ENCODE measurements around the gene SMKR1. TPM values are rescaled to one million over a fixed set of nuclear protein-coding genes. Genes with fewer than 3 reads are reported as not detected.

SMKR1 gene
- total RNA-seq, 1 experiment from 2014 or later: 7.4 TPM

DNA sequence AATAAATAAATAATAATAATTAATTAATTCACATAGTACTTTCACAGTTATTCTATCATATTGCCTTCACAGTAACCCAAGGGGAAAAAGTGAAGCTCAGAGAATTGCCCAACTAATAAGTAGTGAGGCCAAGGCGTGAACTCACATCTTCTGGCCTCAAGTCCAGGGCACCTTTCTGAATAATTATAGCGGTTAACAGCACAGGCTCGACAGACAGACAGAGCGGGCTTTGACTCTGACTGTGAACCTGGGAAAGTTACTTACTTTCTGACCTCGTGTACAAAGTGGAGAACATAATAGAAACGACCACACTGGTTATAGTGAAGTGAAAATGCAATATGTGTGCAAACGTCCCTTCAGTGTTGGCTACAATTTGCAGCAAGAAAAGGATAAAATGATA is 5.7 kb upstream of the SMKR1 start:
- ATAC-seq (no peak), DNase-seq (no peak)
- H3K36me3 ChIP-seq (ENCODE audit: low read depth, low read length): no peaks in the 10 kb centered on the region
- H3K4me1 ChIP-seq (ENCODE audit: insufficient read depth, low read length): peaks cover 12% of the 10 kb centered on the region
- TF ChIP-seq, protein P1, sequence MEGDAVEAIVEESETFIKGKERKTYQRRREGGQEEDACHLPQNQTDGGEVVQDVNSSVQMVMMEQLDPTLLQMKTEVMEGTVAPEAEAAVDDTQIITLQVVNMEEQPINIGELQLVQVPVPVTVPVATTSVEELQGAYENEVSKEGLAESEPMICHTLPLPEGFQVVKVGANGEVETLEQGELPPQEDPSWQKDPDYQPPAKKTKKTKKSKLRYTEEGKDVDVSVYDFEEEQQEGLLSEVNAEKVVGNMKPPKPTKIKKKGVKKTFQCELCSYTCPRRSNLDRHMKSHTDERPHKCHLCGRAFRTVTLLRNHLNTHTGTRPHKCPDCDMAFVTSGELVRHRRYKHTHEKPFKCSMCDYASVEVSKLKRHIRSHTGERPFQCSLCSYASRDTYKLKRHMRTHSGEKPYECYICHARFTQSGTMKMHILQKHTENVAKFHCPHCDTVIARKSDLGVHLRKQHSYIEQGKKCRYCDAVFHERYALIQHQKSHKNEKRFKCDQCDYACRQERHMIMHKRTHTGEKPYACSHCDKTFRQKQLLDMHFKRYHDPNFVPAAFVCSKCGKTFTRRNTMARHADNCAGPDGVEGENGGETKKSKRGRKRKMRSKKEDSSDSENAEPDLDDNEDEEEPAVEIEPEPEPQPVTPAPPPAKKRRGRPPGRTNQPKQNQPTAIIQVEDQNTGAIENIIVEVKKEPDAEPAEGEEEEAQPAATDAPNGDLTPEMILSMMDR (conservative IDR thresholded peaks at IDR 0.05; ENCODE audit: low read depth, low read length): no peak
- BruUV-seq (replicated peaks): no TSS peak
- no peaks in the 10 kb centered on the region for H3K9me2 ChIP-seq (replicated peaks; ENCODE audit: low read length)
- H3K4me2 ChIP-seq (ENCODE audit: low read length): no peak overlapping the region
- H4K20me1 ChIP-seq (ENCODE audit: low read length): no peaks in the 10 kb centered on the region
- no peaks in the 10 kb centered on the region for H3K79me2 ChIP-seq (ENCODE audit: low read length)
- no peaks in the 10 kb centered on the region for H3K27me3 ChIP-seq (ENCODE audit: low read length)
- CTCF ChIA-PET: no interaction called here
- no peak overlapping the region for H3K9ac ChIP-seq (ENCODE audit: low read length)
- POLR2A ChIA-PET (ENCODE audit: unreplicated experiment): no interaction called here
- no peaks in the 10 kb centered on the region for H3F3A ChIP-seq (ENCODE audit: low read length, unreplicated experiment)
- H3K4me3 ChIP-seq (ENCODE audit: low read length): no peak overlapping the region
- intact Hi-C loops (cut with micrococcal nuclease): no loop called here
- H2AFZ ChIP-seq (ENCODE audit: low read length): no peak overlapping the region
- no peak overlapping the region for H3K27ac ChIP-seq (ENCODE audit: low read length)
- no peaks in the 10 kb centered on the region for H3K9me3 ChIP-seq (ENCODE audit: low read length)

GRCh38 chr7:129497156-129497555 is 5.2 kb upstream of the SMKR1 start:
- Histone ChIP-seq H3K27ac (ENCODE audit: low read length) (no peak overlapping the region), H3K4me3 (ENCODE audit: low read length) (no peak overlapping the region), H3K9me3 (ENCODE audit: low read length) (no peaks in the 10 kb centered on the region), H3K9me2 (replicated peaks; ENCODE audit: low read length) (no peaks in the 10 kb centered on the region), H3K4me2 (ENCODE audit: low read length) (no peak overlapping the region), H3K79me2 (ENCODE audit: low read length) (no peaks in the 10 kb centered on the region), H2AFZ (ENCODE audit: low read length) (no peak overlapping the region), H3K9ac (ENCODE audit: low read length) (no peak overlapping the region), H3F3A (ENCODE audit: low read length, unreplicated experiment) (no peaks in the 10 kb centered on the region), H3K36me3 (ENCODE audit: low read depth, low read length) (no peaks in the 10 kb centered on the region), H4K20me1 (ENCODE audit: low read length) (no peaks in the 10 kb centered on the region), H3K4me1 (ENCODE audit: insufficient read depth, low read length) (peaks cover 15% of the 10 kb centered on the region), H3K27me3 (ENCODE audit: low read length) (no peaks in the 10 kb centered on the region)
- CTCF ChIA-PET: no interaction called here
- ATAC-seq: no peak
- POLR2A ChIA-PET (ENCODE audit: unreplicated experiment): no interaction called here
- intact Hi-C loops (cut with micrococcal nuclease): no loop called here
- no peak for DNase-seq
- no TSS peak for BruUV-seq (replicated peaks)
- TF ChIP-seq, protein P1 (conservative IDR thresholded peaks at IDR 0.05; ENCODE audit: low read depth, low read length): no peak
- no peak for TF ChIP-seq EZH2 (IDR thresholded peaks at IDR 0.05; ENCODE audit: low read length, unreplicated experiment)
- TF ChIP-seq EZH2phosphoT487 (IDR thresholded peaks at IDR 0.05; ENCODE audit: borderline replicate concordance, low read length): no peak

GRCh38 chr7:129498021-129498420 is 4.3 kb upstream of the SMKR1 start:
- BruUV-seq (replicated peaks): no TSS peak
- Histone ChIP-seq H3F3A (ENCODE audit: low read length, unreplicated experiment) (no peaks in the 10 kb centered on the region), H3K4me2 (ENCODE audit: low read length) (no peak overlapping the region), H2AFZ (ENCODE audit: low read length) (no peak overlapping the region), H3K27ac (ENCODE audit: low read length) (no peak overlapping the region), H4K20me1 (ENCODE audit: low read length) (no peaks in the 10 kb centered on the region), H3K79me2 (ENCODE audit: low read length) (no peaks in the 10 kb centered on the region), H3K27me3 (ENCODE audit: low read length) (no peaks in the 10 kb centered on the region), H3K9me2 (replicated peaks; ENCODE audit: low read length) (no peaks in the 10 kb centered on the region), H3K4me1 (ENCODE audit: insufficient read depth, low read length) (peaks cover 18% of the 10 kb centered on the region), H3K4me3 (ENCODE audit: low read length) (no peak overlapping the region), H3K9me3 (ENCODE audit: low read length) (no peaks in the 10 kb centered on the region), H3K36me3 (ENCODE audit: low read depth, low read length) (no peaks in the 10 kb centered on the region), H3K9ac (ENCODE audit: low read length) (no peak overlapping the region)
- no peak for ATAC-seq
- DNase-seq: no peak
- ChIA-PET CTCF (interaction anchor here (0.6 kb wide), 1 partner anchor 59 kb away, joined by 6 read pairs; no protein-coding TSS in a partner anchor), POLR2A (ENCODE audit: unreplicated experiment) (interaction anchor here (0.6 kb wide), 1 partner anchor 26 kb away, joined by 4 read pairs; no protein-coding TSS in a partner anchor)
- intact Hi-C loops (cut with micrococcal nuclease): no loop called here
- no peak for TF ChIP-seq EZH2phosphoT487 (IDR thresholded peaks at IDR 0.05; ENCODE audit: borderline replicate concordance, low read length)
- TF ChIP-seq, protein P1 (conservative IDR thresholded peaks at IDR 0.05; ENCODE audit: low read depth, low read length): no peak
- no peak for TF ChIP-seq EZH2 (IDR thresholded peaks at IDR 0.05; ENCODE audit: low read length, unreplicated experiment)
